Measurements from ENCODE around the gene FEM1C.
"Not testable (repeated sequence)": the region's sequence is repeated elsewhere in the genome, so short reads cannot be mapped to it uniquely, and the experiment has no call there.

The FEM1C gene

GRCh38 chr5:115516372-115516771 is 28.2 kb downstream of the FEM1C start:
- DNase-seq, result no peak

- DNase-seq, result no peak
Observed at GRCh38 chr5:115514220-115514619, 30.4 kb downstream of the FEM1C start.

- DNase-seq, result no peak
Observed at GRCh38 chr5:115511632-115512031, 32.9 kb downstream of the FEM1C start.

GRCh38 chr5:115510145-115510645 is 34.4 kb downstream of the FEM1C start:
- no peak for DNase-seq

- no peak for DNase-seq
Observed at GRCh38 chr5:115509547-115509946, 35.0 kb downstream of the FEM1C start.

- no peak for DNase-seq
Observed at GRCh38 chr5:115507681-115508080, 36.9 kb downstream of the FEM1C start.

GRCh38 chr5:115503420-115503819 is 41.2 kb downstream of the FEM1C start:
- DNase-seq, result no peak

- no peak for DNase-seq
Observed at GRCh38 chr5:115501464-115502210, 42.9 kb downstream of the FEM1C start.

GRCh38 chr5:115500225-115500624 is 44.4 kb downstream of the FEM1C start:
- no peak for DNase-seq

- DNase-seq, result no peak
Observed at GRCh38 chr5:115496936-115497576, 47.5 kb downstream of the FEM1C start.

GRCh38 chr5:115494570-115495289 is 49.8 kb downstream of the FEM1C start:
- no peak for DNase-seq

- DNase-seq, result no peak
Observed at GRCh38 chr5:115490596-115490995, 54.0 kb downstream of the FEM1C start.

GRCh38 chr5:115489733-115490132 is 54.8 kb downstream of the FEM1C start:
- no peak for DNase-seq

- DNase-seq, result no peak
Observed at GRCh38 chr5:115487756-115488155, 56.8 kb downstream of the FEM1C start.

GRCh38 chr5:115487168-115487567 is 57.4 kb downstream of the FEM1C start:
- no peak for DNase-seq

GRCh38 chr5:115486728-115487127 is 57.8 kb downstream of the FEM1C start:
- no peak for DNase-seq

- DNase-seq, result no peak
Observed at GRCh38 chr5:115484368-115484767, 60.2 kb downstream of the FEM1C start.

GRCh38 chr5:115480900-115481299 is 63.7 kb downstream of the FEM1C start:
- DNase-seq, result no peak

- DNase-seq, result no peak
Observed at GRCh38 chr5:115480271-115480670, 64.3 kb downstream of the FEM1C start.

- not testable (repeated sequence) for DNase-seq
Observed at GRCh38 chr5:115479166-115479873, 65.3 kb downstream of the FEM1C start.

GRCh38 chr5:115478281-115478680 is 66.3 kb downstream of the FEM1C start:
- DNase-seq, result no peak

- DNase-seq, result no peak
Observed at GRCh38 chr5:115477581-115477980, 67.0 kb downstream of the FEM1C start.

- DNase-seq, result no peak
Observed at GRCh38 chr5:115475788-115476187, 68.8 kb downstream of the FEM1C start.

Data from SHP77 treated with DMSO at 0.1 percent for 48 hours (cell line).